Measurements from ENCODE around the gene SMCO4.

The SMCO4 gene

GRCh38 chr11:93507517-93507916 is 35.7 kb downstream of the SMCO4 start:
- Histone ChIP-seq H2AFZ (ENCODE audit: low read length) (no peak overlapping the region), H3K36me3 (ENCODE audit: insufficient read depth, low read length) (peaks cover 10% of the 10 kb centered on the region; the same call in 1 of the 2 replicates)
- TF ChIP-seq EZH2phosphoT487 (IDR thresholded peaks at IDR 0.05; ENCODE audit: borderline replicate concordance) (no peak), CTCF (conservative IDR thresholded peaks at IDR 0.05; ENCODE audit: low read length) (no peak)

GRCh38 chr11:93505703-93506102 is 37.5 kb downstream of the SMCO4 start:
- H3K79me2 ChIP-seq (ENCODE audit: insufficient read depth, low read length), result peaks cover 4% of the 10 kb centered on the region; the same call in 1 of the 2 replicates
- H3K27me3 ChIP-seq (ENCODE audit: insufficient read depth, low read length, poor library complexity, severe bottlenecking), result no peaks in the 10 kb centered on the region
- no peaks in the 10 kb centered on the region for H3K9me2 ChIP-seq (replicated peaks; ENCODE audit: low read depth, low read length)
- no peaks in the 10 kb centered on the region for H3F3A ChIP-seq (ENCODE audit: low read depth)
- no peak overlapping the region for H3K4me3 ChIP-seq (ENCODE audit: low read length, poor library complexity, severe bottlenecking)
- no peak overlapping the region for H3K4me2 ChIP-seq (ENCODE audit: low read depth, low read length, poor library complexity, severe bottlenecking)
- no peaks in the 10 kb centered on the region for H3K9me3 ChIP-seq (ENCODE audit: insufficient read depth, low read depth, low read length)
- no peak overlapping the region for H3K9ac ChIP-seq (ENCODE audit: low read depth, low read length, poor library complexity, severe bottlenecking)
- peaks cover 21% of the 10 kb centered on the region for H3K4me1 ChIP-seq (ENCODE audit: insufficient read depth, low read length, poor library complexity, severe bottlenecking)
- TF ChIP-seq CTCF (conservative IDR thresholded peaks at IDR 0.05; ENCODE audit: low read length) (no peak), EZH2phosphoT487 (IDR thresholded peaks at IDR 0.05; ENCODE audit: borderline replicate concordance) (no peak)
- no peaks in the 10 kb centered on the region for H4K20me1 ChIP-seq (ENCODE audit: insufficient read depth, low read length, poor library complexity, severe bottlenecking)
- H3K36me3 ChIP-seq (ENCODE audit: insufficient read depth, low read length), result peaks cover 10% of the 10 kb centered on the region; the same call in 1 of the 2 replicates
- no peak overlapping the region for H2AFZ ChIP-seq (ENCODE audit: low read length)

More at GRCh38 chr11:93507517-93507916, 35.7 kb downstream of the SMCO4 start:
- Histone ChIP-seq H3K9ac (ENCODE audit: low read depth, low read length, poor library complexity, severe bottlenecking) (no peak overlapping the region), H3K79me2 (ENCODE audit: insufficient read depth, low read length) (peaks cover 4% of the 10 kb centered on the region; the same call in 1 of the 2 replicates), H3K9me3 (ENCODE audit: insufficient read depth, low read depth, low read length) (no peaks in the 10 kb centered on the region), H4K20me1 (ENCODE audit: insufficient read depth, low read length, poor library complexity, severe bottlenecking) (no peaks in the 10 kb centered on the region), H3K4me1 (ENCODE audit: insufficient read depth, low read length, poor library complexity, severe bottlenecking) (peaks cover 30% of the 10 kb centered on the region), H3K4me3 (ENCODE audit: low read length, poor library complexity, severe bottlenecking) (no peak overlapping the region), H3K9me2 (replicated peaks; ENCODE audit: low read depth, low read length) (no peaks in the 10 kb centered on the region), H3F3A (ENCODE audit: low read depth) (no peaks in the 10 kb centered on the region), H3K4me2 (ENCODE audit: low read depth, low read length, poor library complexity, severe bottlenecking) (no peak overlapping the region), H3K27me3 (ENCODE audit: insufficient read depth, low read length, poor library complexity, severe bottlenecking) (no peaks in the 10 kb centered on the region)

- no peaks in the 10 kb centered on the region for H3K9me3 ChIP-seq (ENCODE audit: insufficient read depth, low read depth, low read length)
- H4K20me1 ChIP-seq (ENCODE audit: insufficient read depth, low read length, poor library complexity, severe bottlenecking), result no peaks in the 10 kb centered on the region
- H3K9ac ChIP-seq (ENCODE audit: low read depth, low read length, poor library complexity, severe bottlenecking), result no peak overlapping the region
- no peaks in the 10 kb centered on the region for H3K27me3 ChIP-seq (ENCODE audit: insufficient read depth, low read length, poor library complexity, severe bottlenecking)
- no peaks in the 10 kb centered on the region for H3F3A ChIP-seq (ENCODE audit: low read depth)
- H2AFZ ChIP-seq (ENCODE audit: low read length), result no peak overlapping the region
- no peaks in the 10 kb centered on the region for H3K79me2 ChIP-seq (ENCODE audit: insufficient read depth, low read length)
- H3K4me1 ChIP-seq (ENCODE audit: insufficient read depth, low read length, poor library complexity, severe bottlenecking), result peaks cover 12% of the 10 kb centered on the region
- TF ChIP-seq EZH2phosphoT487 (IDR thresholded peaks at IDR 0.05; ENCODE audit: borderline replicate concordance) (no peak), CTCF (conservative IDR thresholded peaks at IDR 0.05; ENCODE audit: low read length) (no peak)
- H3K36me3 ChIP-seq (ENCODE audit: insufficient read depth, low read length), result peaks cover 10% of the 10 kb centered on the region; the same call in 1 of the 2 replicates
- H3K4me3 ChIP-seq (ENCODE audit: low read length, poor library complexity, severe bottlenecking), result no peak overlapping the region
- H3K9me2 ChIP-seq (replicated peaks; ENCODE audit: low read depth, low read length), result no peaks in the 10 kb centered on the region
- peak overlapping the region; percentile 5 for H3K4me2 ChIP-seq (ENCODE audit: low read depth, low read length, poor library complexity, severe bottlenecking)
These were observed 38.8 kb downstream of the SMCO4 start for GRCh38 chr11:93504110-93505095.

Measured in Loucy (cell line).